PC-3 (cell line): ENCODE data around the gene WDPCP.
"Not testable (repeated sequence)": the region's sequence is repeated elsewhere in the genome, so short reads cannot be mapped to it uniquely, and the experiment has no call there.

Experiments used
- CTCF ChIP-seq: fragments of 300-600 bp; sonication (generic); conservative IDR thresholded peaks from 2 replicates; pipeline ENCODE4 v1.5.1; 2017; ENCODE audit warnings: antibody characterized with exemption, low read depth, mild to moderate bottlenecking, low read length
- EZH2phosphoT487 ChIP-seq: fragments of 300-600 bp; sonication (generic); IDR thresholded peaks from 2 replicates; pipeline ENCODE4 v1.6.1; 2018; ENCODE audit warnings: mild to moderate bottlenecking, antibody characterized with exemption, low read length, borderline replicate concordance

- TF ChIP-seq CTCF, EZH2phosphoT487: not testable (repeated sequence)
Observed at GRCh38 chr2:63469313-63469712, 119.0 kb downstream of the WDPCP start.
